Thymus (tissue), 11 donors: ENCODE results near the gene GART. TPM values are rescaled to one million over a fixed set of nuclear protein-coding genes. Genes with fewer than 3 reads are reported as not detected.
"Not testable (repeated sequence)": the region's sequence is repeated elsewhere in the genome, so short reads cannot be mapped to it uniquely, and the experiment has no call there.

Experiments
- DNase-seq, 9 donors: peaks; one replicate each; pipeline ENCODE4 v3.0.0-alpha.2; 2013; ENCODE audit warnings: low spot score in 9 of 9, low read depth in 6 of 9, missing footprints in 1 of 9
- H3K27ac ChIP-seq, 2 donors: one replicate each; pipeline ENCODE4 v1.5.1; 2013; ENCODE audit warnings: control low read depth in 1 of 2, low read depth in 1 of 2, low read length in 1 of 2, mild to moderate bottlenecking in 1 of 2, moderate library complexity in 1 of 2
- H3K27me3 ChIP-seq, 2 donors: one replicate each; pipeline ENCODE4 v1.5.1; 2013; ENCODE audit warnings: low read length in 1 of 2; ENCODE audit not compliant: control insufficient read depth in 2 of 2, insufficient read depth in 1 of 2
- H3K36me3 ChIP-seq, 2 donors: one replicate each; pipeline ENCODE4 v1.5.1; 2013; ENCODE audit warnings: low read length in 1 of 2, mild to moderate bottlenecking in 1 of 2, moderate library complexity in 1 of 2; ENCODE audit not compliant: control insufficient read depth in 2 of 2, insufficient read depth in 2 of 2
- H3K4me1 ChIP-seq, 2 donors: one replicate each; pipeline ENCODE4 v1.5.1; 2013; ENCODE audit warnings: low read length in 2 of 2; ENCODE audit not compliant: control insufficient read depth in 2 of 2, insufficient read depth in 2 of 2
- H3K4me3 ChIP-seq, 2 donors: one replicate each; pipeline ENCODE4 v1.5.1; 2013; ENCODE audit warnings: low read length in 2 of 2, control low read depth in 1 of 2, mild to moderate bottlenecking in 1 of 2
- H3K9me3 ChIP-seq, 2 donors: one replicate each; pipeline ENCODE4 v1.5.1; 2013; ENCODE audit warnings: low read length in 1 of 2, mild to moderate bottlenecking in 1 of 2; ENCODE audit not compliant: control insufficient read depth in 2 of 2, insufficient read depth in 1 of 2
- WGBS: extraction: QIAGEN DNeasy Blood & Tissue Kit; methylation state at CpG from one replicate; pipeline ENCODE4 v1.1.7; 2013; 5-methylcytosine and 5-hydroxymethylcytosine counted together
- polyA plus RNA-seq: library from polyadenylated mRNA; stranded (reverse); fragments of 200-250 nt; gene quantifications from one replicate; pipeline ENCODE4 v1.2.3, GENCODE V29; 2013
- total RNA-seq: library from RNA; stranded (reverse); fragments of 120-200 nt; gene quantifications from one replicate; pipeline ENCODE4 v1.2.4, GENCODE V29; 2013
- donor health status: healthy.

GART gene
- total and polyA plus RNA-seq, 2 donors: 29.5 to 58.5 TPM

DNA sequence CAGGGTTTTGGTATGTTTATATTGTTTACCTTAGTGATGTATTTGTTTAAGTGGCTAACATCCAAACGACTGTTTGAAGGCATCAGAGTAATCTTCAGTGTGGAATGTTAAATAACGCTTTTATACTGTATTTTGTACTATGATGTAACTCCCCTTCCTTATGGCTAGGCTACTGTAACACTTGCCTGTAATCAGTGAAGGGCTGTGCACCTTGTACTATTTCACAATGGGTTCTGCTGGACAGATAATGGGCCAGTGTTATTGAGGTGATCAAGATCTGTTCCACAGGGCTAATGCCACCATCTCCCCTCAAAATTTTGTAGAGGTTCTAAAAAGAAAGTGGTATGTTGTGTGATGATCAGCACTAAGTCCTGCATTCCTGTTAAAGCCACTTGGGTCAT lies 34.8 kb upstream of the GART start:
- not testable (repeated sequence) for DNase-seq, H3K9me3 ChIP-seq, H3K4me3 ChIP-seq, H3K27ac ChIP-seq, H3K27me3 ChIP-seq, H3K4me1 ChIP-seq
- WGBS: 96% methylated on average over 2 of the region's 2 CpGs
- H3K36me3 ChIP-seq: peaks cover 12 to 60% of the 10 kb centered on the region in 2 donors

DNA sequence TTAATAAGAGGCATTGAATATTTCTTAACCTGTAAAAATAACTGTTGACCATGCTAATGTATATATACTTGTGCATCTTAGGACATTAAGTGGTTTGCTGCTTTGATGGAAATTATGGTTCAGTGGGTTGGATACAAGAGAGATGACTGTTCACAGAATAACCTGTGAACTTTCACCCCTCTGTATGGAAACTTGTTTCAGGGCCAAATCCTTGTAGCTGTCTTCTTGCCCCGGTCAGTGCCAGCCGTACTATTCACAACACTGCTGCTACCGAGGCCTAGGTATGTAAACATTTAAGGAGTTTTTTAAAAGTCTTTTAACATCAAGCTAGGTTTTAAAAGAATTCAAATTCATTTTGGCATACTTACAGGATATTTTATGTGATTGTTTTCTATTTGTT lies 30.4 kb upstream of the GART start:
- Histone ChIP-seq H3K36me3 (peaks cover 24 to 77% of the 10 kb centered on the region in 2 donors), H3K27ac (no peak overlapping the region), H3K27me3 (no peaks in the 10 kb centered on the region), H3K9me3 (no peaks in the 10 kb centered on the region), H3K4me1 (no peaks in the 10 kb centered on the region), H3K4me3 (no peak overlapping the region)
- WGBS: 93% methylated on average over 3 of the region's 3 CpGs
- no peak for DNase-seq

DNA sequence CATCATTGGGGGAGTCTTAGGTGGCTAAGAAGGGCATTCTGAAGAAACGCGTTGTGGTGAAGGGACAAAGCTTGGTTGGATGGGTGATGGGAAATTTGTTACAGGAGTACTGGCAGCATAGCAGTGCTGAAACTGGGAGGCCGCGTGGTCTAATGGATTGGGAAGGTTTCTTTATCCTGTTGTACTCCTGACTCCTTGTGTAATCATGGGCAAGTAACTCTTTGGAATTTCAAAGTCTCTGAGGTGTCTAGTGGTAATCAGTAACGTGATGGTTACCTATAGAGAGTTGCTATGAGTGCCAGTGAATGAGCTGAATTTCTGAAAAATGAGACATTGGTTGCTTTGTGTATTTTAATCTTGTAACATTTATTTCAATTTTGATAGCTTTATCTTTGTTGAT lies 28.1 kb upstream of the GART start:
- WGBS: 98% methylated on average over 5 of the region's 5 CpGs
- DNase-seq: no peak
- Histone ChIP-seq H3K36me3 (peaks cover 16 to 66% of the 10 kb centered on the region in 2 donors), H3K4me1 (no peaks in the 10 kb centered on the region), H3K4me3 (no peak overlapping the region), H3K27me3 (no peaks in the 10 kb centered on the region), H3K9me3 (no peaks in the 10 kb centered on the region), H3K27ac (no peak overlapping the region)

DNA sequence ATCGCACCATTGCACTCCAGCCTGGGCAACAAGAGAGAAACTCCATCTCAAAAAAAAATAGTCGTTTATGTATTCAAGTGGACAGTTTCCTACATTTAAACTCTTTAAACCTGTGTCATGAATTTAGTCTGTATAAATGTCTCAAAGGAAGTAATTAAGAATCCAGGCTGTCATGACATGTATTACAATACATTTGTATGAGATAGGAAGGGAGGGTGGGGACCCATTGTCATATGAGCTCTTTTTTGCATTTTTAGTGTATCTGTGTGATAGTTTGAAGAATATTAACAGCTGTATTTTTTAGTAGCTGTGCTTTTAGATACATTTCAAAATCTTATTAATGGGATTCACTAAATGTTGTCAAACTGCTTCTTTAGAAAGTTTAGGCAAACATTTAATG lies 26.5 kb upstream of the GART start:
- H3K4me1 ChIP-seq: no peaks in the 10 kb centered on the region
- peaks cover 19 to 59% of the 10 kb centered on the region in 2 donors for H3K36me3 ChIP-seq
- H3K27me3 ChIP-seq: no peaks in the 10 kb centered on the region

DNA sequence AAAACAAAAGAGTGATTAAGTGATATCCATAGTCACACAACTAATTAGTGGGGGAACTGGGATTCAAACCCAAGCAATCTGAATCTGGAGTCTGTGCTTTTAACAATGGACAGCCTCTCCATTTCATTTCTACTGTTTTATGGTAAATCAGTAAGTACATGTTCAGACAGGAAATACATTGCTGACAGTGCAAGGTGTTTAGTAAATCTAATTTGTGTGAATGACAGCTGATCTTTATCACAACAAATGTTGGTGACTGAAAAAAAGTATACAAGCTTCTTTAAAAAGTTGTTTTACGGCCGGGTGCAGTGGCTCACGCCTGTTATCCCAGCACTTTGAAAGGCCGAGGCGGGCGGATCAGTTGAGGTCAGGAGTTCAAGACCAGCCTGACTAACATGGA lies 26.0 kb upstream of the GART start:
- 97% methylated on average over 6 of the region's 6 CpGs for WGBS
- Histone ChIP-seq H3K27ac (no peak overlapping the region), H3K36me3 (peaks cover 19 to 55% of the 10 kb centered on the region in 2 donors), H3K4me3 (no peak overlapping the region), H3K4me1 (no peaks in the 10 kb centered on the region), H3K9me3 (no peaks in the 10 kb centered on the region), H3K27me3 (no peaks in the 10 kb centered on the region)
- DNase-seq: no peak

More for the DNA sequence above, 26.5 kb upstream of the GART start:
- no peak overlapping the region for H3K27ac ChIP-seq
- H3K4me3 ChIP-seq: no peak overlapping the region
- H3K9me3 ChIP-seq: no peaks in the 10 kb centered on the region
- no peak for DNase-seq
- 94% methylated on average over 2 of the region's 2 CpGs for WGBS

DNA sequence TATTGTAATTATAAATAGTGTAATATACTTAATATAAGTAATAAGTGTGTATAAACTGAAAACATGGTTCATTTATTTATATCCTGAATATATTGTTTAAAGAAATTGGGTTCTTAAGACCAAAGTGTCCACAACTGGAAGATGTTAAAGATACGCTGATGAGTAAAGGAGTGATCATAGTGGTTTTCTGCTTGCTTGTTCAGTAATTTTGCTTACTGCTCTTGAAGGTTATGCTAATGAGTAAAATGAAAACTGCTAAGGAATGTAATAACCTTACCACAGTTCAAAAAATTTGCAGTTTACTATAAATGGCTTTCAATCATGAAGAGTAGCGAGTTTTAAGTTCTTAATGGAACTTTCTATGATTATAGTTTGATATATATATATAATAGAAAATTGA lies 24.6 kb upstream of the GART start:
- Histone ChIP-seq H3K9me3 (no peaks in the 10 kb centered on the region), H3K27ac (no peak overlapping the region), H3K4me3 (no peak overlapping the region), H3K36me3 (peaks cover 19 to 53% of the 10 kb centered on the region in 2 donors), H3K4me1 (no peaks in the 10 kb centered on the region), H3K27me3 (no peaks in the 10 kb centered on the region)
- WGBS: 96% methylated on average over 2 of the region's 2 CpGs
- DNase-seq: no peak

DNA sequence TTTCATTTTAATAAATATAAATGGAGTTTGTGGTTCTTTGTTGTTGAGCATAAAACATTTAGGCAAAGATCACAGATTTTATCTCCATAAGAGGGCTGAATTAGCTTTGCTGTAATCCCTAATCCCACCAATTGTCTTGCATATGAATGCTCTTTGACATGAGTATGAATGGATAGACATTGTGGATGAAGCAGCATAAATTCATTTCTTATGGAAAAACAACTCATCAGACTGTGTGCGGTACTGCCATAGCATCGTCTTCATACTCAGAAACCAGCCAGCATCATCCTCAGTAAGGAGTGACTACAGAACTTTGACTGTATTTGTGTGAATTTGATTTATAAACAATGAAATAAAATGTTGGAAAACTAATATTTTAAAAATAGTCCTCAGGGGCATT lies 20.5 kb upstream of the GART start:
- Histone ChIP-seq H3K36me3 (peaks cover 19 to 63% of the 10 kb centered on the region in 2 donors), H3K4me3 (no peak overlapping the region), H3K9me3 (no peaks in the 10 kb centered on the region), H3K27me3 (no peaks in the 10 kb centered on the region), H3K27ac (no peak overlapping the region), H3K4me1 (no peaks in the 10 kb centered on the region)
- DNase-seq: no peak
- 98% methylated on average over 2 of the region's 2 CpGs for WGBS

DNA sequence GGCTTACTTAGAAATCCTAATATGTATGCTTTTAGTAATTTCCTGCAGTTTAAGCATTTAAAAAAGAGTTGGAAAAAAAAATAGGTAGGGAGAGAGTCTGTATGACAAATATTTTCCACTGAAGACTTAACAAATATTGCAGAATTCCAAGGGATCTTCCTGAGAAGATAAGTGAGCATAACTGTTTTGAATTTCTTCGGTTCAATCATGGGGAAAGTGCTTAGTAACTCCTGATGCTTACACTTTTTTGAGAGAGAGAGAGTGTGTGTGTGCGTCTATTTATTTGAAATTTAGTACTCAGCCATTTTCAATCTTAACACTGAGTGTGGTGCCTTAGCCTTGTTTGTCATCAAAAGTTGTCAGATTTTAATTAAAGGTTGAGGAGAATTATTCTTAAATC lies 19.5 kb upstream of the GART start:
- Histone ChIP-seq H3K4me1 (no peaks in the 10 kb centered on the region), H3K36me3 (peaks cover 23 to 67% of the 10 kb centered on the region in 2 donors), H3K9me3 (no peaks in the 10 kb centered on the region), H3K27me3 (no peaks in the 10 kb centered on the region), H3K4me3 (no peak overlapping the region), H3K27ac (no peak overlapping the region)
- 97% methylated on average over 2 of the region's 2 CpGs for WGBS
- no peak for DNase-seq

DNA sequence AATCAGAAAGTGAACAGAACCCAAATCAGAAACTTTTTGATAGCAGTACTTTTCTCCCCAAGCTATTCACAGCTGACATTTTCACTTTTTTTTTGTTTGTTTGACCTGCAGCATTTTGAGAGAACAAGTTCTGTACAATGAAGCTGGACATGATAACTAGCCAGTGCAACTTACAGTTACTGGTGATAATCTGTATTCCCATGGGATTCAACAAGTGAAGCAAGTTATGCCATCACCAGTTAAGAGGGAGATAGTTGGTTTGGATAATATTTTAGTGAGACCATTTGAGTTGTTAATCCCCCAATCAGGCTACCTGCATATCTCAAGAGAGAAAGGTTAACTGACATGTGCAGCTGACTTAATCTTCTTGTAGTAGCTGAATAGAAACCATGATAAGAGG lies 19.0 kb upstream of the GART start:
- no peak for DNase-seq
- Histone ChIP-seq H3K27ac (no peak overlapping the region), H3K4me3 (no peak overlapping the region)

DNA sequence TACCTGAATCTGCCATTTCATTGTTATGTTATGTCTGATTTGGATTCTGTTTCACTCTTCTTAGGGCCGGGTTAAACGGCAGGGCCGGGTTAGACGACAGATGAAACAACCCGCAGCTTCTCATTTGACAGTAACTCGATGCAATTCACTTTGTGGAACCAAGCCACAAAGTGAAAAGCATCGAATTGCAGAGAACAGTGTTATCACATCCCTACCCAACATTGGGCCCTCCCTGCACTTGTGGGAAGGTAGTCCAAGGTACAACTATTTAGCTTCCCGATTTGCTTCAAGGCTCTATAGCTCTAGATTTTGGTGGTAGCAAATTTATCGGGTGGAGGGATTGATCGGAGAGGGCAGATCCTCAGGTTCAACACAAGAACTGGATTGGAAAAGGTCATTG lies 17.9 kb upstream of the GART start:
- no peaks in the 10 kb centered on the region for H3K9me3 ChIP-seq
- H3K27ac ChIP-seq: no peak overlapping the region
- 97% methylated on average over 10 of the region's 10 CpGs for WGBS
- DNase-seq: no peak
- peaks cover 27 to 80% of the 10 kb centered on the region in 2 donors for H3K36me3 ChIP-seq
- no peaks in the 10 kb centered on the region for H3K4me1 ChIP-seq
- no peaks in the 10 kb centered on the region for H3K27me3 ChIP-seq
- no peak overlapping the region for H3K4me3 ChIP-seq

More for the DNA sequence above, 19.0 kb upstream of the GART start:
- Histone ChIP-seq H3K36me3 (peaks cover 23 to 70% of the 10 kb centered on the region in 2 donors), H3K27me3 (no peaks in the 10 kb centered on the region), H3K9me3 (no peaks in the 10 kb centered on the region), H3K4me1 (no peaks in the 10 kb centered on the region)
